ENCODE data around the gene PEAK1.

PEAK1 gene

GRCh38 chr15:77087213-77087612, 332.7 kb downstream of the PEAK1 start:
- no peak overlapping the region for H3K4me3 ChIP-seq (replicated peaks; ENCODE audit: low read depth, low read length)
- DNase-seq (ENCODE audit: extremely low read depth, low read depth) = no peak
- TF ChIP-seq, protein P1, sequence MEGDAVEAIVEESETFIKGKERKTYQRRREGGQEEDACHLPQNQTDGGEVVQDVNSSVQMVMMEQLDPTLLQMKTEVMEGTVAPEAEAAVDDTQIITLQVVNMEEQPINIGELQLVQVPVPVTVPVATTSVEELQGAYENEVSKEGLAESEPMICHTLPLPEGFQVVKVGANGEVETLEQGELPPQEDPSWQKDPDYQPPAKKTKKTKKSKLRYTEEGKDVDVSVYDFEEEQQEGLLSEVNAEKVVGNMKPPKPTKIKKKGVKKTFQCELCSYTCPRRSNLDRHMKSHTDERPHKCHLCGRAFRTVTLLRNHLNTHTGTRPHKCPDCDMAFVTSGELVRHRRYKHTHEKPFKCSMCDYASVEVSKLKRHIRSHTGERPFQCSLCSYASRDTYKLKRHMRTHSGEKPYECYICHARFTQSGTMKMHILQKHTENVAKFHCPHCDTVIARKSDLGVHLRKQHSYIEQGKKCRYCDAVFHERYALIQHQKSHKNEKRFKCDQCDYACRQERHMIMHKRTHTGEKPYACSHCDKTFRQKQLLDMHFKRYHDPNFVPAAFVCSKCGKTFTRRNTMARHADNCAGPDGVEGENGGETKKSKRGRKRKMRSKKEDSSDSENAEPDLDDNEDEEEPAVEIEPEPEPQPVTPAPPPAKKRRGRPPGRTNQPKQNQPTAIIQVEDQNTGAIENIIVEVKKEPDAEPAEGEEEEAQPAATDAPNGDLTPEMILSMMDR (IDR thresholded peaks at IDR 0.05; ENCODE audit: low read depth, low read length, missing control alignments) = no peak

DNA sequence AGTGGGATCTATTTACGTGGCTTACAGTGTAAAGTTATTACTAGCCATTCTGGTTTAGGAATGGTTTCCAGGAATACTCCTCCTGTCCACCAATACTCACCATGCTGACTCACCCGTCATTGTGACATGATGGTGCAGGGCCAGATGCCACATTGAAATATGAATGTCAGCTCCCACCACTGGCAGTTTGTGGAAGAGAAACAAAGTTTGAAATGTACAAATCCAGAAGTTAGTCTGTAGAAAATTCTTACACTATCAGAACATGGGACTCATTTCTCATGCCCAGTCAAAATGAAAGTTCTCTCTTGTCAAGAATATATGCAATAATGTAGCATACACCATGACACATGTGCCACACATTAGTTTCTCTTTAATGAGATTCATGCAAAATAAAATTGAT, 334.6 kb downstream of the PEAK1 start:
- TF ChIP-seq, protein P1 (IDR thresholded peaks at IDR 0.05; ENCODE audit: low read depth, low read length, missing control alignments) = no peak
- no peak for DNase-seq (ENCODE audit: extremely low read depth, low read depth)

GRCh38 chr15:77084436-77084835, 335.5 kb downstream of the PEAK1 start:
- TF ChIP-seq, protein P1 (IDR thresholded peaks at IDR 0.05; ENCODE audit: low read depth, low read length, missing control alignments) = no peak
- DNase-seq (ENCODE audit: extremely low read depth, low read depth) = no peak
- no peak overlapping the region for H3K4me3 ChIP-seq (replicated peaks; ENCODE audit: low read depth, low read length)

More for the DNA sequence above, 334.6 kb downstream of the PEAK1 start:
- H3K4me3 ChIP-seq (replicated peaks; ENCODE audit: low read depth, low read length) = no peak overlapping the region

DNA sequence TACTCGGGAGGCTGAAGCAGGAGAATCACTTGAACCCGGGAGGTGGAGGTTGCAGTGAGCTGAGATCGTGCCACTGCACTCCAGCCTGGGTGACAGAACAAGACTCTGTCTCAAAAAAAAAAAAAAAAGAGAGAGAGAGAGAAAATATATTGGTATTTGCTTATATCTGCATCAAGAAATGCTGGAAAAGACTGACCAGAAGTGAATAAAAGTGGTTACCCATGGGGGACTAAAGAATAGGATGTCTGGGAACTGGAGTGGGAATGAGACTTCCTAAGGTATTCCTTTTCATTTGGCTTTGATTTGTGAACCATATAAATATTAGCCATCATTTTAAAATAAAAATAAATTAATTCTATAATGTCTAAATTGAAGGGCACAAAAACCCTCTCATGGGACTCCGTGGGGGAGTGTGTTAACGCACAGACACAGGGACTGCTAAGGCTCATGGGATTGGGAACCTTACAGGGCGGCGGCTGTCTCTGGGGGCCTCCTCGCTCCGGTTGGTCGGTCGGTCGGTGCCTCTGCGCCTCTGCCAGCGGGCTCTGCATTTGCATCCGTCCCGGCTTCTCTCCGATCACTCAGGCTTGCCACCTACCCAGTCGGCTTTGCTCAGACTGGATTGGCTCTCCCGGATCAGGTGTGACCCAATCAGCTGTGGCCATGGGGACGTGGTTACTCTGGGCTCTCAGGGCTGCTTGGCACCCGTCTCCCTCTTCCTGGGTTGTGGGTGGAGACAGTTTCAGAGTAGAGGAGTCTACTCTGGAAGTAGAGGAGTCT, 336.3 kb downstream of the PEAK1 start:
- DNase-seq (ENCODE audit: extremely low read depth, low read depth) = no peak
- H3K4me3 ChIP-seq (replicated peaks; ENCODE audit: low read depth, low read length) = no peak overlapping the region
- TF ChIP-seq, protein P1 (IDR thresholded peaks at IDR 0.05; ENCODE audit: low read depth, low read length, missing control alignments) = no peak

DNA sequence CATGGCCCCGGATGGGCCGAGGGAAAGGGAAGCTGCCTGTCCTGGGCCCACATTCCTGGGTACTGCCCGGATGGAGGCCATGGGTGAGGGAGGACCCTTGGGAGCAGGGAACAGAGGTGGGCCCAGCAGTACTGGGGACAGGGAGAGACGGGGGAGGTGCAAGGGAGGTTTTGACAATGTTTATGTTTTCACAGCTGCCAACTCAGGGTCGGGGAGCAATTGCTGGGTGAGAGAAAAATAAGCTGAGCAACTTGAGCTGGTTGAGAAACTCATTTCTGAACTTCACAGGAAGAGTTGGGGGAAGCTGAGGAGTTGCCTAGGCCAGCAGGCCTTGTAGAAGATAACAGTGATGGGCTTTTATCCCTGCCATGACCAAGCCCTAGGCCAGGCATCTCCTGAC, 337.9 kb downstream of the PEAK1 start:
- DNase-seq (ENCODE audit: extremely low read depth, low read depth) = no peak
- H3K4me3 ChIP-seq (replicated peaks; ENCODE audit: low read depth, low read length) = no peak overlapping the region
- TF ChIP-seq, protein P1 (IDR thresholded peaks at IDR 0.05; ENCODE audit: low read depth, low read length, missing control alignments) = no peak

DNA sequence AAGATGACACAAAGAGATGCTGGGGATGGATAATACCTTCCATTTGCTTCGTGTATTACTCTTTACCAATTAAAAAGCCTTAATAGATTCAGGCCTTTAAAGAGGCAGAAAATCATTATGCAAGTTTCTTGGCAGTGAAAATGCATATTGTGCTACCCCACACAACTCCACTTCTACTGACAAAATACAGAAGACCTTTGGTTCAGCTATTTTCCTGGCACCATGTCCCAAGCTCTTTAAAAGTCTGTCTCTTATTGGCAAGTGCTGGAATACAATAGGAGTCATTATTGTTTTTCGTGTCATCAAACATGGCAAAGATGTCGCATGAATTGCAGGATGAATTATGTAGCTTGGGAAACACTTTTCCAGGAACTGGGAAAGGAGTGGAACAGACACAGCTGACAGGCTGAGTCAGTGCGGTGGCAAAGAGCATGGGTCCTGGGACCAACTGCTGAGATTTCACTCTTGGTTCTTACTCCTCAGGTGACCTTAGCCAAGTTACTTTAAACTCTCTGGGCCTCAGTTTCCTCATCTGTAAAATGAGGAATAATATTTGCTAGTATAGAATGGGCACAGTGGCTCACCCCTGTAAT, 343.5 kb downstream of the PEAK1 start:
- no peak overlapping the region for H3K4me3 ChIP-seq (replicated peaks; ENCODE audit: low read depth, low read length)
- no peak for DNase-seq (ENCODE audit: extremely low read depth, low read depth)
- TF ChIP-seq, protein P1 (IDR thresholded peaks at IDR 0.05; ENCODE audit: low read depth, low read length, missing control alignments) = no peak

Data from HFF-Myc (cell line).